ENCODE data around the gene CAV3.

DNA sequence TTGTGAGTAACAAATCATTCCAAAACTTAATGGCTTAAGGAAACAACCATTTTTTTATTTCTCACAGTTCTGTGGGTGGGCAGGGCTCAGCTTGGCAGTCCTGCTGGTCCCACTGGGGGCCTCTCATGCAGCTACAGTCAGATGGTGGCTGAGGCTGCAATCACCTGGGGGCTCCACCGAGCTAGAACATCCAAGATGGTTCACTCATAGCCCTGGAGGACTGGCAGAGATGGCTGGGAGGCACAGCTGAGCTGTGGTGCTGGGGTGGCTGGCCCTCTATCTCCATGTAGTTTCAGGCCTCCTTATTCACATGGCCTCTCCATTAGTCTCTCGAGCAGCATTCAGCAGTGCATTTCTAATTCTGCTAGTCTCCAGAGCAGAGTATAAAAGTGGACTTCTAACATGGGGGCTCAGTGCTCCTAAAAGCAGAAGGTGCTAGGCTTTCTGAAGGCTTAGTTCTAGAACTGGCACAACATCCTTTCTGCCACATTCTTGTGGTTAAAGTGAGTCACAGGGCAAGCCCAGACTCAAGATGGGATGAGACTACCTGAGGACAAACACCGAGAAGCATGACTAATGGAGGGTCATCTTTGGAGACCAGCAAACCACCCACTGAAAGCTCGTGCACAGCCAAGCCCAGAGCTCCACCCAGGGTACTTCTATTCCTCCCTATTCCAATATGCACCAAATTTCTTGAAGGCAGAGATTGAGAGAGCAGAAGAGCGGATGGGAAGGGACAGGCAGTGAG lies 6.3 kb downstream of the CAV3 start:
- TF ChIP-seq IKZF2 (IDR thresholded peaks at IDR 0.05) (no peak), MYC (IDR thresholded peaks at IDR 0.05; ENCODE audit: insufficient read depth, insufficient read length, insufficient replicate concordance, low read length, severe bottlenecking) (no peak), MTA2 (IDR thresholded peaks at IDR 0.05; ENCODE audit: low read depth) (no peak), ZBED1 (IDR thresholded peaks at IDR 0.05; ENCODE audit: borderline replicate concordance) (no peak), BHLHE40 (IDR thresholded peaks at IDR 0.05; ENCODE audit: borderline replicate concordance in 1 of 2, low read depth in 2 of 2, low read length in 1 of 2) (no peak), EED (IDR thresholded peaks at IDR 0.05; ENCODE audit: low read depth) (no peak)
